A549 (cell line): Measurements from ENCODE around the gene FHIT. TPM values are rescaled to one million over a fixed set of nuclear protein-coding genes. Genes with fewer than 3 reads are reported as not detected.

Experiments
- ATAC-seq, 2 experiments: fragments of 200-7000 bp in 1 of 2; fragments of >200 bp in 1 of 2; cut with Nextera tagmentation in 1 of 2; cut with Tn5 transposase in 1 of 2; 3 replicates each; pipeline versions ENCODE4 v1.8.0 to v1.9.1; 2018 to 2020; ENCODE audit warnings: mild to moderate bottlenecking in 1 of 2, moderate library complexity in 1 of 2
- CTCF ChIA-PET: fragments of 300-600 bp; sonication (Branson Sonifier 250); formaldehyde crosslinking; extraction: SDS; loops from one replicate; lab custom pipeline; 2021; ENCODE audit warnings: antibody characterized with exemption, inconsistent platforms; lab: Yijun Ruan, JAX
- POLR2A ChIA-PET: fragments of 350-600 bp; formaldehyde crosslinking; extraction: SDS; loops from one replicate; lab custom pipeline; 2021; ENCODE audit warnings: antibody characterized with exemption, inconsistent platforms; lab: Yijun Ruan, JAX
- DNase-seq, 2 experiments: peaks; one replicate each; pipeline versions ENCODE4 v3.0.0 to v3.0.0-alpha.2; 2011 to 2016; ENCODE audit warnings: low read depth in 1 of 2, low spot score in 1 of 2
- FAIRE-seq: peaks from 2 replicates; lab custom pipeline; 2011; peaks lifted over from hg19 to GRCh38; lab: Jason Lieb, UNC
- H3K27ac ChIP-seq, 2 experiments: fragments of >200 bp; sonication (Bioruptor Twin); formaldehyde crosslinking; 3 replicates each; pipeline ENCODE4 v1.5.1; 2016 to 2017
- H3K4me1 ChIP-seq: fragments of >200 bp; sonication (Bioruptor Twin); formaldehyde crosslinking; 3 replicates; pipeline ENCODE4 v1.6.1; 2016
- H3K4me2 ChIP-seq: fragments of >200 bp; sonication (Bioruptor Twin); formaldehyde crosslinking; 3 replicates; pipeline ENCODE4 v1.6.1; 2016
- H3K4me3 ChIP-seq: fragments of >200 bp; sonication (Bioruptor Twin); formaldehyde crosslinking; 3 replicates; pipeline ENCODE4 v1.5.1; 2016
- H3K9me3 ChIP-seq: fragments of >200 bp; sonication (Bioruptor Twin); formaldehyde crosslinking; 3 replicates; pipeline ENCODE4 v1.6.1; 2016
- CEBPB ChIP-seq, 2 experiments: fragments of >200 bp in 1 of 2; sonication (Bioruptor Twin) in 1 of 2; formaldehyde crosslinking in 1 of 2; IDR thresholded peaks; 2 replicates each; pipeline ENCODE4 v1.6.1; 2012 to 2016
- CHD2 ChIP-seq: fragments of 150-350 bp; IDR thresholded peaks from 2 replicates; pipeline ENCODE4 v1.6.1; 2014; ENCODE audit warnings: low read length; ENCODE audit not compliant: partially characterized antibody
- CHD4 ChIP-seq: fragments of 200-600 bp; sonication (generic); IDR thresholded peaks from 2 replicates; pipeline ENCODE4 v1.6.1; 2016; ENCODE audit warnings: antibody characterized with exemption, mild to moderate bottlenecking, borderline replicate concordance
- EHMT2 ChIP-seq: fragments of 200-600 bp; sonication (generic); IDR thresholded peaks from 2 replicates; pipeline ENCODE4 v1.6.1; 2016; ENCODE audit warnings: antibody characterized with exemption, low read depth, mild to moderate bottlenecking, moderate library complexity
- EP300 ChIP-seq, 2 experiments: fragments of >200 bp; sonication (Bioruptor Twin); formaldehyde crosslinking; IDR thresholded peaks; 2 replicates in 1 of 2; 3 replicates in 1 of 2; pipeline ENCODE4 v1.6.1; 2016 to 2017
- ESRRA ChIP-seq: fragments of 150-350 bp; IDR thresholded peaks from 2 replicates; pipeline ENCODE4 v1.6.1; 2014; ENCODE audit warnings: mild to moderate bottlenecking, low read length, borderline replicate concordance
- FOSL2 ChIP-seq, 2 experiments: fragments of 450-650 bp in 1 of 2; fragments of >200 bp in 1 of 2; sonication (Bioruptor Twin) in 1 of 2; formaldehyde crosslinking; IDR thresholded peaks; 2 replicates each; pipeline versions ENCODE4 v1.5.0 to v1.6.1; 2016 to 2020; ENCODE audit warnings: mild to moderate bottlenecking in 1 of 2, moderate library complexity in 1 of 2
- HDAC2 ChIP-seq: fragments of 200-600 bp; sonication (generic); IDR thresholded peaks from 2 replicates; pipeline ENCODE4 v1.6.1; 2016
- JUN ChIP-seq, 2 experiments: fragments of >200 bp; sonication (Bioruptor Twin); formaldehyde crosslinking; IDR thresholded peaks; 2 replicates in 1 of 2; 3 replicates in 1 of 2; pipeline ENCODE4 v1.6.1; 2016 to 2017
- JUNB ChIP-seq: fragments of >200 bp; sonication (Bioruptor Twin); formaldehyde crosslinking; IDR thresholded peaks from 2 replicates; pipeline ENCODE4 v1.6.1; 2016
- MAFK ChIP-seq: fragments of 450-650 bp; IDR thresholded peaks from 2 replicates; pipeline ENCODE4 v1.6.1; 2014; ENCODE audit not compliant: partially characterized antibody
- MAZ ChIP-seq: fragments of 150-350 bp; IDR thresholded peaks from 2 replicates; pipeline ENCODE4 v1.6.1; 2014; ENCODE audit warnings: antibody characterized with exemption, low read depth, low read length, borderline replicate concordance
- PHF8 ChIP-seq: fragments of 200-600 bp; sonication (generic); IDR thresholded peaks from 2 replicates; pipeline ENCODE4 v1.6.1; 2016; ENCODE audit warnings: low read depth, mild to moderate bottlenecking, antibody characterized with exemption, moderate library complexity, borderline replicate concordance
- POLR2A ChIP-seq: IDR thresholded peaks from 2 replicates; pipeline ENCODE4 v1.6.1; 2012; ENCODE audit warnings: mild to moderate bottlenecking, low read length
- TFCP2L1 ChIP-seq: fragments of 250-450 bp; sonication (Bioruptor Pico); IDR thresholded peaks from 2 replicates; pipeline ENCODE4 v1.5.0; 2021; ENCODE audit warnings: mild to moderate bottlenecking
- ZFP36 ChIP-seq: fragments of 450-650 bp; IDR thresholded peaks from 2 replicates; pipeline ENCODE4 v1.6.1; 2014; ENCODE audit warnings: borderline replicate concordance; ENCODE audit not compliant: partially characterized antibody
- WGBS: methylation state at CpG from one replicate; pipeline ENCODE4 v1.1.6; 2017; ENCODE audit errors: missing lambda C conversion rate; 5-methylcytosine and 5-hydroxymethylcytosine counted together
- polyA plus RNA-seq, 4 experiments: library from polyadenylated mRNA; depleted of rRNA in 3 of 4; stranded (reverse); fragments of >200 nt; fragmentation: RNase III in 1 of 4; extraction: RNeasy Plus Mini Kit Qiagen cat#74134 plus additional on column Dnase treatment in 1 of 4; gene quantifications; 2 replicates in 3 of 4; 3 replicates in 1 of 4; pipeline ENCODE4 v1.2.3, GENCODE V29; 2011 to 2017
- TF ChIP-seq, protein P1 (sequence below): fragments of 250-450 bp; sonication (Bioruptor Pico); IDR thresholded peaks from 2 replicates; pipeline ENCODE4 v1.5.0; 2020; ENCODE audit warnings: low read depth, mild to moderate bottlenecking, moderate library complexity
- TF ChIP-seq, protein P2 (sequence below): fragments of >200 bp; sonication (Bioruptor Twin); formaldehyde crosslinking; IDR thresholded peaks from 2 replicates; pipeline ENCODE4 v1.6.1; 2016
- TF ChIP-seq, protein P3 (sequence below): fragments of >200 bp; sonication (Bioruptor Twin); formaldehyde crosslinking; IDR thresholded peaks from 3 replicates; pipeline ENCODE4 v1.5.1; 2016
- TF ChIP-seq, protein P4 (sequence below): fragments of 450-650 bp; IDR thresholded peaks from 2 replicates; pipeline ENCODE4 v1.6.1; 2014; ENCODE audit warnings: antibody characterized with exemption
- TF ChIP-seq, protein P5 (sequence below): fragments of >200 bp; sonication (Bioruptor Twin); formaldehyde crosslinking; IDR thresholded peaks from 3 replicates; pipeline ENCODE4 v1.6.1; 2016

Gene FHIT
- polyA plus RNA-seq, 2 of the 4 experiments (the other 2 are of a cell fraction) = 0.76 to 0.92 TPM

DNA sequence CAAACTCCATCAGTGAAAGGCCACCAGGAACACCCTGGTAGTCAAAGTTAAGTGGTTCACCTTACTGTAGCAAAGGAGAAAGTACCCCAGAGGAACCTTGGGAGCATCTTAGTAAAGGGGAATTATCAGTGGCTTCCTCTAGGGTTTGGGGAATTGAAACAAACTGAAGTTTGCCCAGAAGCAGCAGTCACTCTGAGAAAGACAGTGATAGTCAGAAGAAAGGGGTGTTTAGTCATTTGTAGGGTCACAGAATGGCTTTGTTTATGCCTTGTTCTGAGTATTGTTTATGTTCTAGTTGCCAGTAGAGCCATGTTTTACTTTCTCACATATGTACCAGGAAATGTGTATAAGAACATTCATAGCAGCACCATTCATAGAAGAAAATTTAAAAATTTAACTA is 93.8 kb downstream of the FHIT start (continued):
- no peak for TF ChIP-seq CHD2
- no peak for TF ChIP-seq ESRRA
- no peak for TF ChIP-seq EP300 (IDR thresholded peaks at IDR 0.05)

DNA sequence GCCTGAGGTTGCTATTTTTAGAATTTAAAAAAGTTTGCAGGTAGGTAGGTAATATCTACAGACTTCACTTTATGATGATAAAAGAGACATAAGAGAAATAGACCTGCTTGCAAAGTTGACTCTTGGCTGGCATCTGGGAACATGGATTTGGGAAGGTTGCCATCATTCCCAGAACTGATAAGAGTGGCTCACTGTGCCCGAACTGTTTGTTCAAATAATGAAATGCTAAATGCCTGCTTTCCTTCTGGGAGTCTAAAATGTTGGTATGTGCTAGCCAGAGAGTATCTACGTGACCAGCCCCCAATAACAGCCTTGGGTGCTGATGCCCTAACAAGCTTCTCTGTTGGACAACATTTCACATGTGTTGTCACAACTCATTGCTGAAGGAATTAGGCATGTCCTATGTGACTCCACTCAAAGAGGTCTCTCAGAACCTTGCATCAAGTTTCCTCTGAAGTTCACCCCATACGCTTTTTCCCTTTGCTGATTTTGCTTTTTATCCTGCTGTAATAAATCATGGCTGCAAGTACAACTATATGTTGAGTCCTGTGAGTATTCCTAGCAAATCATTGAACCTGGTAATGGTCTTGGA is 95.5 kb downstream of the FHIT start:
- TF ChIP-seq, protein P1, sequence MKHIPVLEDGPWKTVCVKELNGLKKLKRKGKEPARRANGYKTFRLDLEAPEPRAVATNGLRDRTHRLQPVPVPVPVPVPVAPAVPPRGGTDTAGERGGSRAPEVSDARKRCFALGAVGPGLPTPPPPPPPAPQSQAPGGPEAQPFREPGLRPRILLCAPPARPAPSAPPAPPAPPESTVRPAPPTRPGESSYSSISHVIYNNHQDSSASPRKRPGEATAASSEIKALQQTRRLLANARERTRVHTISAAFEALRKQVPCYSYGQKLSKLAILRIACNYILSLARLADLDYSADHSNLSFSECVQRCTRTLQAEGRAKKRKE = no peak
- no peak for TF ChIP-seq CEBPB (IDR thresholded peaks at IDR 0.05)
- no peak for TF ChIP-seq MAZ
- TF ChIP-seq EHMT2 = no peak
- TF ChIP-seq MAFK = no peak
- no peak for TF ChIP-seq EP300 (IDR thresholded peaks at IDR 0.05)
- no peak for TF ChIP-seq FOSL2 (IDR thresholded peaks at IDR 0.05)
- TF ChIP-seq FOSL2 (CRISPR knock-in tag; IDR thresholded peaks at IDR 0.05) = no peak
- TF ChIP-seq, protein P2, sequence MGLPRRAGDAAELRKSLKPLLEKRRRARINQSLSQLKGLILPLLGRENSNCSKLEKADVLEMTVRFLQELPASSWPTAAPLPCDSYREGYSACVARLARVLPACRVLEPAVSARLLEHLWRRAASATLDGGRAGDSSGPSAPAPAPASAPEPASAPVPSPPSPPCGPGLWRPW = no peak
- TF ChIP-seq TFCP2L1 (CRISPR knock-in tag) = no peak
- no peak for TF ChIP-seq CHD4
- TF ChIP-seq PHF8 = no peak
- no peak for TF ChIP-seq ZFP36
- TF ChIP-seq JUNB = no peak
- TF ChIP-seq JUN (IDR thresholded peaks at IDR 0.05) = no peak
- TF ChIP-seq, protein P3, sequence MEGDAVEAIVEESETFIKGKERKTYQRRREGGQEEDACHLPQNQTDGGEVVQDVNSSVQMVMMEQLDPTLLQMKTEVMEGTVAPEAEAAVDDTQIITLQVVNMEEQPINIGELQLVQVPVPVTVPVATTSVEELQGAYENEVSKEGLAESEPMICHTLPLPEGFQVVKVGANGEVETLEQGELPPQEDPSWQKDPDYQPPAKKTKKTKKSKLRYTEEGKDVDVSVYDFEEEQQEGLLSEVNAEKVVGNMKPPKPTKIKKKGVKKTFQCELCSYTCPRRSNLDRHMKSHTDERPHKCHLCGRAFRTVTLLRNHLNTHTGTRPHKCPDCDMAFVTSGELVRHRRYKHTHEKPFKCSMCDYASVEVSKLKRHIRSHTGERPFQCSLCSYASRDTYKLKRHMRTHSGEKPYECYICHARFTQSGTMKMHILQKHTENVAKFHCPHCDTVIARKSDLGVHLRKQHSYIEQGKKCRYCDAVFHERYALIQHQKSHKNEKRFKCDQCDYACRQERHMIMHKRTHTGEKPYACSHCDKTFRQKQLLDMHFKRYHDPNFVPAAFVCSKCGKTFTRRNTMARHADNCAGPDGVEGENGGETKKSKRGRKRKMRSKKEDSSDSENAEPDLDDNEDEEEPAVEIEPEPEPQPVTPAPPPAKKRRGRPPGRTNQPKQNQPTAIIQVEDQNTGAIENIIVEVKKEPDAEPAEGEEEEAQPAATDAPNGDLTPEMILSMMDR = no peak
- TF ChIP-seq, protein P4, sequence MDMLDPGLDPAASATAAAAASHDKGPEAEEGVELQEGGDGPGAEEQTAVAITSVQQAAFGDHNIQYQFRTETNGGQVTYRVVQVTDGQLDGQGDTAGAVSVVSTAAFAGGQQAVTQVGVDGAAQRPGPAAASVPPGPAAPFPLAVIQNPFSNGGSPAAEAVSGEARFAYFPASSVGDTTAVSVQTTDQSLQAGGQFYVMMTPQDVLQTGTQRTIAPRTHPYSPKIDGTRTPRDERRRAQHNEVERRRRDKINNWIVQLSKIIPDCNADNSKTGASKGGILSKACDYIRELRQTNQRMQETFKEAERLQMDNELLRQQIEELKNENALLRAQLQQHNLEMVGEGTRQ = no peak
- no peak for TF ChIP-seq HDAC2
- no peak for TF ChIP-seq POLR2A
- TF ChIP-seq, protein P5, sequence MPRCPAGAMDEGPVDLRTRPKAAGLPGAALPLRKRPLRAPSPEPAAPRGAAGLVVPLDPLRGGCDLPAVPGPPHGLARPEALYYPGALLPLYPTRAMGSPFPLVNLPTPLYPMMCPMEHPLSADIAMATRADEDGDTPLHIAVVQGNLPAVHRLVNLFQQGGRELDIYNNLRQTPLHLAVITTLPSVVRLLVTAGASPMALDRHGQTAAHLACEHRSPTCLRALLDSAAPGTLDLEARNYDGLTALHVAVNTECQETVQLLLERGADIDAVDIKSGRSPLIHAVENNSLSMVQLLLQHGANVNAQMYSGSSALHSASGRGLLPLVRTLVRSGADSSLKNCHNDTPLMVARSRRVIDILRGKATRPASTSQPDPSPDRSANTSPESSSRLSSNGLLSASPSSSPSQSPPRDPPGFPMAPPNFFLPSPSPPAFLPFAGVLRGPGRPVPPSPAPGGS = no peak
- Histone ChIP-seq H3K27ac (no peak overlapping the region), H3K4me2 (no peak overlapping the region), H3K4me1 (no peaks in the 10 kb centered on the region), H3K9me3 (no peaks in the 10 kb centered on the region), H3K4me3 (no peak overlapping the region)
- DNase-seq (no peak), FAIRE-seq (no peak), ATAC-seq (no peak)
- POLR2A ChIA-PET = no interaction called here
- CTCF ChIA-PET = no interaction called here
- WGBS = 31% methylated on average over 3 of the region's 3 CpGs
